NCI-H526 treated with DMSO at 0.1 percent for 48 hours (cell line): ENCODE data around the gene TFE3.

Source experiments
- DNase-seq: peaks from one replicate; lab custom pipeline; 2025; lab: John Stamatoyannopoulos, UW

TFE3 gene, protein sequence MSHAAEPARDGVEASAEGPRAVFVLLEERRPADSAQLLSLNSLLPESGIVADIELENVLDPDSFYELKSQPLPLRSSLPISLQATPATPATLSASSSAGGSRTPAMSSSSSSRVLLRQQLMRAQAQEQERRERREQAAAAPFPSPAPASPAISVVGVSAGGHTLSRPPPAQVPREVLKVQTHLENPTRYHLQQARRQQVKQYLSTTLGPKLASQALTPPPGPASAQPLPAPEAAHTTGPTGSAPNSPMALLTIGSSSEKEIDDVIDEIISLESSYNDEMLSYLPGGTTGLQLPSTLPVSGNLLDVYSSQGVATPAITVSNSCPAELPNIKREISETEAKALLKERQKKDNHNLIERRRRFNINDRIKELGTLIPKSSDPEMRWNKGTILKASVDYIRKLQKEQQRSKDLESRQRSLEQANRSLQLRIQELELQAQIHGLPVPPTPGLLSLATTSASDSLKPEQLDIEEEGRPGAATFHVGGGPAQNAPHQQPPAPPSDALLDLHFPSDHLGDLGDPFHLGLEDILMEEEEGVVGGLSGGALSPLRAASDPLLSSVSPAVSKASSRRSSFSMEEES

DNA sequence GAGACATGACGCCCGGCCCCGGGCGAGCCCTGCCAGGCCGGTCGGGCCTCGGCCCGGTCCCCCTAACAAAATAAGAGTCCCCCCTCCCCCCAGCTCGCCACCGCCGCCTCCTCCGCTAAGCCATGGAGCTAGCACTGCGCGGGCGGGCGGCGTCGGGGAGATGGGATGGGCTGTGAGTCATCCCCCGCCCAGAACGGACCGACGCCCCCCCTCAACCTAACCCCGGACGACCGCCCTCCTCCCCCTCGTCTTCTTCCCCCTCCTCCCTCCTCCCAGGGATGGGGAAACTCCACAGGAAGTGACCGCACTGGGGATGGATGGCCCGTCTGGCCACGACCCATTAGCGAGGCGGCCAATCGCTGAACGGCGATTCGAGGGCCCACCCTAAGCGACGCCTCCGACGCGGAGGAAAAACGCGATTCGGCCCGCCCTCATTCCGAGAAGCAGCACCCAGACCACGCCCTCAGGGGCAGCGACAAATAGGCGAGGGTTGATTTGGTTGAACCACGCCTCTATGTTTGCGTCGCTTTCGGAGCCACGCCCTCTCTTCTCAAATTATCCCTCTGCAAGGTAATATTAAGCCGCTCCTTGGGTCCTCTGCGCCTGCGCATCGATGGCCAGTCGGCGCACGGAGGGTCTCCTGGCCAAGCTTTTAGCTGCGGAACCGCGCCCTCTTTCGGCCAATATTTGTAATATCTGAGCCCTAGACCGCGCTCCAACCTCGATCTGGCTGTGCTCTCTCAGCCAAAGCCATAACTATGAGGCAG lies at the start of gene TFE3:
TFE3 (minus strand) TSS at position 138 of the 767 bp plus-strand sequence; CDS start at position 7, 131 bp downstream.
- peak; percentile 97 for DNase-seq

DNA sequence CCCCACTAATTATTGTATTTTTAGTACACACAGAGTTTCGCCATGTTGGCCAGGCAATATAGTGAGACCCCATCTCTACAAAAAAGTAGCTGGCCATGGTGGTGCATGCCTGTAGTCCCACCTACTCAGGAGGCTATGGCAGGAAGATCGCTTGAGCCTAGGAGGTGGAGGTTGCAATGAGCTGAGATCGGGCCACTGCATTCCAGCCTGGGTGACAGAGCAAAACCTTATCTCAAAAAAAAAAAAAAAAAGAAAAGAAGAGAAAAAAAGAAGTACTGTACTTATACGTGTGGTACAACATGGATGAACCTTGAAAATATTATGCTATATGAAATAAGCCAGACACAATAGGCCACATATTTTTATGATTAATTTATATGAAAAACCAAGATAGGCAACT lies 46.4 kb upstream of the TFE3 start:
- no peak for DNase-seq

DNA sequence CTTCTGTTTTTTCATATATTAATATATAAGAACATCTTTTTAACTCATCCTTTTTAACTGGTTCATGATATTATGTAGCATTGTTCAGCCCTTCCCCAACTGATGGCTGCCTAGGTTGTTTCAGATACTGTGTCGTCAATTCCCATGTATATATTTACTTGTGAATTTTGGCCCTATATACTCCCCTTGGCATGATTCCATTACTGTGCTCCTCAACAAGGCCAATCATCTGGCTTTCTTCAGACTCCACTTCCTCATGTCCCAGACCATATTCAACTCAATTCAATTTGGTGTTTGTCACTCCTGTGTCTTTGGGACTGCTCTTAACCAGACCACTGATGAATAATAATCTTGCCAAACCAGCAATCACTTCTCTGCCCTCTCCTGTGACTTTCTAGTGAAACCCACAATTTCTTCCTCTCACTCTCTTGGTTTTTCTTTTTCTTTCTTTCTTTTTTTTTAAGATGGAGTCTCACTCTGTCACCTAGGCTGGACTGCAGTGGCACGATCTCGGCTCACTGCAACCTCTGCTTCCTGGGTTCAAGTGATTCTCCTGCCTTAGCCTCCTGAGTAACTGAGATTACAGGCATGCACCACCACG lies 39.2 kb upstream of the TFE3 start:
- no peak for DNase-seq

DNA sequence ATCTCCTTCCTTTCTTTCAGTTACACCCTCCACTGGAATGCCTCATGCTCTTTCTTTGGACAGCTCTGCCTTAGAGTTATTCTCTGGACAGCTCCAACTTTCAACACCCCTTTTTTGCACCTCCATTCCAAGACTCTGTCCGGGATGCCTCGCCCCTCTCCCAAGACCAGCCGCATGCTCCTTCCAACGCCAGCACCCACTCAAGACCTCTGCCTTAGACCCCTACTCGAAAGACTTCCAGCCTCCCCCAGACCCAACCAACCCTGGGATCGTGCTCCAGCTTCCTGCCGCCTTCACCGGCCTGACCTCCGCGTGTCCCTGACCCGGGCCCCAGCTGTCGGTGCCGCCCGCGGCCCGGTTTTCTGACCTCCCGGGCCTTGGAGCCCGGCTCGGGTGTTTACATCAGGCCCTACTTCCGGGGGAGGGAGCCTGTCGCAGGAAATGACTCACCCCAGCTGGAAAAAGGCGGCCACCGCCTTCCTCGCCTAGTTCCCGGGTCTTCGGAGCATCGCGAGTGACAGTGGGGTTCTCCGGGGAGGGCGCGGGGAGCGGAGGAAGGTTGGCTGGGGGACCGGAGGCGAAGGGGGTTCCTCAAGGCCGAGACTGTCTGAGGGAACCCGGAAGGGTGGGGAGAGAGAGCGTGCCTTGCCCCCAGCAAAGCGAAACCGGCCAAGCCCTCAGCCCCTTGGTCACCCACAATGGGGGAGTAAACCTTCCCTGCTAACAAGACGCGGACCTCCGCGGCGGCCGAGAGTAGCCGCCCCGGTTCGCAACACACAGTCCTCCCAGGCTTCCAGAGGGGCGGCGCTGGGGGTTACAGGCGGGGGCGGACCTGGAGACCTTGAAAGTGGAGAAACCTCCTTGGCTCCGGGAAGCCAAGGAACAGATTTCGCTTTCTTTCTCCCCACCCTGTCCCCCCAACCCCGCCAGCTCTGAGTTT lies 36.6 kb upstream of the TFE3 start, which contains the start of gene WDR45:
WDR45 (minus strand) TSS at position 399 of the 940 bp plus-strand sequence. CDS start 1,792 bp downstream, outside the sequence.
- DNase-seq: no peak

DNA sequence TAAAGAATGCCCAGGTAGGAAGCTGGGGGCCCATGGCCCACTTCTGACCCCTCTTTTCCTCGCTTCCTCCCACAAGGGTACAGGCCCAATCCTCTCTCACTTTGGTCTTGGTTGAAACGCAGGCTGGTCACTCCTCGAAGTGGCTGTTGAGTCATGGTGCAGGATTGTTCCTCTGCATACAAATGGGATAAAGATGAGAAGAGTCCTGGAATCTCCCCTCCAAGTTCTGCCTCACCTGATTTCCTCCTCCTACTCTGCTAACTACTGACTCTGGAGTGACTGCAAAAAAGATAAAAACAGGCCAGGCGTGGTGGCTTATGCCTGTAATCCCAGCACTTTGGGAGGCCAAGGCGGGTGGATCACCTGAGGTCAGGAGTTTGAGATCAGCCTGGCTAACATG lies 34.8 kb upstream of the TFE3 start:
- no peak for DNase-seq

DNA sequence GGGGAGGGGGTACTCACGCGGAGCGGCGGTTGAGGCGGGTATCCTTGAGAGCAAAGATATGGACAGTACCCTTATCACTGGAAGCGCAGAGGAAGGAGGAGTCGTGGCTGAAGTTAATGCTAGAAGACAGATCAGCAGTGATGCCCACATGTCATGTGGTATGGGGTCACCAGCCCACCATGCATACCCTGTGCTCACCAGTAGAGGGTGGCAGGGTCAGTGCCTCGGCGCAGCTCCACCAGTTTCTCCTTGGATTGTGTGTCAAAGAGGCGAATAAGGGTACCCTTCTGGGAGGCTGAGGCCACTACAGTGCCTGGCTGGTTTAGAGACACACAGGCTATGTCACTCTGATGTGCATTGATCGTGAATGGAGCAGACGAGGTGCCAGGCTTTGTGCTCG lies 32.2 kb upstream of the TFE3 start:
- DNase-seq: no peak

DNA sequence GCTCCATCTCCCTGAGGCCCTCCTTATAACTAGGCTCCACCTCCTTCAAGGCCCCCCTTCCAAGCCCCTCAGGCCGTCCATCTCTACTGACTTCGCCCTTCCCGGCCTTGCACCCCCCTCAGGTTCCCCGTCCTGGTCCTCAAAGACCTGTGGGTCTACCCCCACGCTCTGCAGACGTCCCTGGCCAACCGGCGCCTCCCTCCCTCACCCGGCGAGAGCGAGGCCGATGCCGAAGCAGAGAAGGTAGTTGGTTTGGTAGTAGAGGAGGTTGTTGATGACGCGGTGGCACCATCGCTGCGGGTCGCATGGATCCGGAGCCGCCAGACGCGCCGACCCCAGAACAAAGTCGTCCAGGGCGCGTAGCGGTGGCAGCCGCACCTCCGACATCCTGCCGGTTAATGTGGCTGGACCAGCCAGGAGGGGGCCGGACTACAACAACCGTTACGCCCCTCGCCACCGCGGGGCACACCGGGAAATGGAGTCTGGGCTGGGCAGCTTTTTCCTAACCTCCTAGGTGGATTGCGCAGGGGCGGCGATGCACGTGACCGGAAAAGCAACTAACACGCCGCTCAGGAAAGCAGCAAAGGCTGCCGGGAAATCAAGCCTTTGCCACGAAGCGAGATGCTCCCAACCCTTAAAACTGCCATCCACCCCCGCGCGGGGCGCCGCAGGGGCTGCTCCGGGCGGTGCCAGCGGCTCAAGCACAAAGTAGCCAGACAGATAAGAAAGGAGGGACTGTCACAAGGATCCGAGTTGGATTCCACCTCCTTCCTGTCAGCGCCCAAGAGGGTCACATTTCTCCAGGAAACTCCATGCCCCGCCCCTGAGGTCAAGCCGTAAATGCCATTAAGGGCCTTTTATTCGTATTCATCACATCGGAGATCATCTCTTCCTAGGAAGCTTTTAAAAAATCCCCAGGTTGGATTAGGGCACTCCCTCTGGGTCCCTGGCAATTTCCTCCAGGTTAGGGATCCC lies 30.7 kb upstream of the TFE3 start, which contains the start of gene PRAF2:
PRAF2 (minus strand) TSS at position 402 of the 975 bp plus-strand sequence; CDS start at position 387, 15 bp downstream.
- peak; percentile 83 for DNase-seq

DNA sequence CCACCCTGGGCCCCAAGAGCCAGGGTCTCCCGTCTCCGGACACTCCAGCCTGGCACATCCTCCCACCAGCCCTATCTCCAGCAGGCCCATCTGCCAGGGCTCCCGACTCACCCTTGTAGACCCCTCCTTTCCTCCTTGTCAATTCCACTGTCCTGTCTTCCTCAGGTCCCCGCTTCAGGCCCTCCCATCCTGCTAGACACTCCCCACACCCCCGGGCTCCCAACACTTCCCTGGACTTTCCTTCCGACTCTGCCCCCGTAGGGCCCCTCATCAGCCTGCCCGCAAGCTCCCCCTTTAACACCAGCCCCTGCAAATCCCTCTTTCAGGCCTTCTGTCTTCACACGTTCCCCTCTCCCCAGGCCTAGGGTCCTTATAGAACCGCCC lies 29.5 kb upstream of the TFE3 start:
- DNase-seq: no peak

DNA sequence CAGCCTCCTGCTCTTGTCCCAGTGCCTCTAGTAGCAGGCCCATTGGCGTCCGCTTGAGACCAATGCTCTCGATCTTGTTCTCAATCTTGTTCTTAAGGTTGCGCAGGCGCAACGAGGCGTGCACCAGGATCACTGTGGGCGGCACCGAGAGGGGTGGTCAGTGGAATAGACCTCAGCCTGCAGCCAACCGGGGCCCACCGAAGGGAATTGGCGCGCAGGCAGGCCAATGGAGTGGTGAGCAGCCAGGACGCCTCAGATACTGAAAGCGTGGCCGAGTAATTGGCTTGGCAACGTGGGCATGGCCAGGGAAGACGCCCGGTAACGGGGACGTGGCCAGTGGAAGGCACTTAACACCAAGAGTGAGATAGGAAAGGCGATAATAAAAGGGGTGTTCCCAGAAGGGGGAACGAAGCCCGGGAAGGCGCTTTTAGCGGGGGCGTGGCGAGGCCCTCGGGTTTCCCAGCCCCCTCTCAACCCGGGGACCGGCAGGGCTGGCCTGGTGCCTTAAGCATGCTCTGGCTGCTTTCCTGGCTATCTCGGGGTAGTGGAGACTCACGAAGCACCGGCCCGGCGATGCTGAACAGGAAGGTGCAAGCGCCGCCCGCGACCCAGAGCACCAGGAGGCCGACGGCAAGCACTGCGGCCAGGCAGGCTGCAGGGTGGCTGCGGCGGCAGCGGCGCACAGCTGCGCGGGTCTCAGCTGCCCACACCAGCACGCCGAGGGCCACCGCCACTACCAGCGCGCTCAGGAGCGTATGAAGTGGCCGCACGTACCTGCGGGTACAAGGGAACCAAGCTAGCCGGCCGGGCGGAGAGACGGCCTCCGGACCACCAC lies 28.9 kb upstream of the TFE3 start:
- DNase-seq: no peak

DNA sequence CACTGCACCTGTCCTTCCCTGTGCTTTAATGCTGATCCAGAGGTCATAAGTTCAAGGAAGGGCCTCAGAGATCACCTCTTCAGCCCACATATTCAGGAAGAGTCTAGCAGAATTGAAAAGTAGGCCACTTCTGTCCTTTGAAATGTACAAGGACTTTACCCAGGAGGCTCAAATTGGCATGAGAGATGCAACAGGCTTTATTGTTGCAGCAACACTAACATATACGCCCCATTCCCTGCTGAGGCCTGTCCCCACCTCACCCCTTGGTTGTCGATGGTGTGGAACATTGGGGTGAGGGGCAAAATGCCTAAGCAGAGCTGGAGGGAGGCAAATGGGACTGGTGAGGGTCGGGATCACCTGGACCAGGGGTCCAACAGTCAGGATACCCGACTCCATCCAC lies 27.8 kb upstream of the TFE3 start:
- no peak for DNase-seq

DNA sequence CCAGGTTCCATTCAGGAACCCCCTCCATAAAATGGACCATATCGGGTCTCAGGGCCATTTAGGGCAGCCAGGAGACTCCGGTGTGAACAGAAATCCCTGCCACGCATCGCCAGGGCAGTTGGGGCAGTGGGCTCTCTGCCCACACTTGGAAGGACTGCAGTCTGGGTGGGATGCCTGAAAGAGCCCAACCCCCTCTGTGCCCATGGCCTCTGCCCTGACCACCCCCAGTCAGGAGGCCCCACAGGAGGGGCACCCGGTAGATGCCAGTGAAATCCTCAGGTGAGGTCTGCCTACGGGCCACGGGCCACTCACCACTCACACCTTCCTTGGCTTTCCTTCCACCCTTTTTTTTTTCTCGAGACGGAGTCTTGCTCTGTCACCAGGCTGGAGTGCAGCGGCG lies 25.9 kb upstream of the TFE3 start:
- no peak for DNase-seq

DNA sequence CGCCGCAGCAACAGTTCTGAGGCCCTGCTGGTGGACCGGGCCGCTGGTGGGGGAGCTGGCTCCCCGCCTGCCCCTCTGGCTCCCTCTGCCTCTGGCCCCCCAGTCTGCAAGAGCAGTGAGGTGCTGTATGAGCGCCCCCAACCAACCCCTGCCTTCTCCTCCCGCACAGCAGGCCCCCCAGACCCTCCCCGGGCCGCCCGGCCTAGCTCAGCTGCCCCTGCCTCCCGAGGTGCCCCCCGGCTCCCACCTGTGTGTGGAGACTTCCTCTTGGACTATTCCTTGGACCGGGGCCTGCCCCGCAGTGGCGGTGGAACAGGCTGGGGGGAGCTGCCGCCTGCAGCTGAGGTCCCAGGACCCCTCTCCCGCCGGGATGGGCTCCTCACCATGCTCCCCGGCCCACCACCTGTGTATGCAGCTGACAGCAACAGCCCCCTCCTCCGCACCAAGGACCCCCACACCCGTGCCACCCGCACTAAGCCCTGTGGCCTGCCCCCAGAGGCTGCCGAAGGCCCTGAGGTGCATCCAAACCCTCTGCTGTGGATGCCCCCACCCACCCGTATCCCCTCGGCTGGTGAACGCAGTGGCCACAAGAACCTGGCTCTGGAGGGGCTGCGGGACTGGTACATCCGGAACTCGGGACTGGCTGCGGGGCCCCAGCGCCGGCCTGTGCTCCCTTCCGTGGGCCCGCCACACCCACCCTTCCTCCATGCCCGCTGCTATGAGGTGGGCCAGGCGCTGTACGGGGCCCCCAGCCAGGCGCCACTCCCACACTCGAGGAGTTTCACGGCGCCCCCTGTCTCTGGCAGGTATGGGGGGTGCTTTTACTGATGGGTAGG lies 24.3 kb upstream of the TFE3 start:
- DNase-seq: no peak

DNA sequence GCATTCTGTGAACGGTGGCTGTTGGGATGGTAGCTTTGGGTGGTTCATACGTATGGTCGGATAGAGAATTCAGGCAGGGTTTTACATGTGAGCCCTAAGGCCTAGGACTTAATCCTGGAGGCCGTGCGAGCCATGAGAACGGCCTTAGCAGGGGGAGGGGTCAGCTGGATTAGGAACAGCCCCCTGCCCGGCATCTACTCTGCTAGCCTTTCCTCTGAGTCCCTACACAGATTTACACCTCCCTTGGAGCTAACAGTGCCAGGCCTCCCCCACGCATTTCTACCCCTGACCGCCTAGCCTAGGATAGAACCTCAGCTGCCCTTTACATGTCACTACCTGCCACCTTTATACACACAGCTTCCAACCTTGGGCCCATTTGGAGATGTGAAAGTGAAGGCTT lies 23.5 kb upstream of the TFE3 start:
- no peak for DNase-seq

DNA sequence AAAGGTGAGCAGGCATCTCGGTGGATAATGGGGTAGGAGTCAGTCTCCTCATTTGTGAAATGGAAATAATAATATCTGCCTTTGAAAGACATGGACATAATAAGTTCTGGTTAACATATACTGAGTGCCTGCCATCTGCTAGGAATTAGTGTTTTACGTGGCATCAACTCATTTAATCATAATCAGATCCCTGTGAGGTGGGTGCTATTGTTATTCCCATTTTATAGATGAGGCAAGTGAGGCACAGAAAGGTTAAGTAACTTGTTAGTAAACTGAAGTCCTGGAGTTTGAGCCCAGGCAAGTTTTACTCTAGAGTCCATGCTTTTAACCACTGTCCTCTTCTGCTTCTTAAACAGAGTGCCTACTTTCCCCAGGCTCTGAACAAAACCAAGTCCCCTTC lies 23.1 kb upstream of the TFE3 start:
- no peak for DNase-seq

DNA sequence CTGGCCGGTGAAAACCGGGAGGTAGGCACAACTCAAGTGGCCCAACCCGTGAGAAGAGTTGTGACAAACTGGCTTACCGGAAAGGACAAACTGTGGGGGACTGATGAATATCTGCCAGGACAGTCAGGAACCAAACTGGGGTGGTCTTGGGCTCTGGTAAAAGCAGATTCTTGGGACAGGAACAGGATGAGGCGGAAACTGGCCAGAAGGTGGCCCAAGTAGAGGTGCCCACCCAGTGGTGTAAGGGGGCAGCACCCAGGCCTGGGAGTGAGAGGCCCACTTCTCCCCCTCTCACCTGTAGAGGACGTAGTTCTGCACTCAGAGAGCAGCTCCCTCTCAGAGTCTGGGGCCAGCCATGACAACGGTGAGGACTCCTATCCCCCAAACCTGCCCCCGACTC lies 21.6 kb upstream of the TFE3 start:
- DNase-seq: no peak

DNA sequence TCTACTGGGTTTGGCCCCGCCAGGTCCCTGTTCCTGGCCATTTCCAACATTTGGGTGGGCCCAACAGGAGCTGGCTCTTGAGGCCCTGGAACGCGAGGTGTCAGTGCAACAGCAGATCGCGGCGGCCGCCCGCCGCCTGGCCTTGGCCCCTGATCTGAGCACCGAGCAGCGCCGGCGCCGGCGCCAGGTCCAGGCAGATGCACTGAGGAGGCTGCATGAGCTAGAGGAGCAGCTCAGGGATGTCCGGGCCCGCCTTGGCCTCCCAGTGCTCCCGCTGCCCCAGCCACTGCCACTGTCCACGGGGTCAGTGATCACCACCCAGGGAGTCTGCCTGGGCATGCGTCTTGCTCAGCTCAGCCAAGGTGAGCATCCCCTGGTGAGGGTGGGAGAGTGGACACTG lies 21.1 kb upstream of the TFE3 start:
- no peak for DNase-seq

DNA sequence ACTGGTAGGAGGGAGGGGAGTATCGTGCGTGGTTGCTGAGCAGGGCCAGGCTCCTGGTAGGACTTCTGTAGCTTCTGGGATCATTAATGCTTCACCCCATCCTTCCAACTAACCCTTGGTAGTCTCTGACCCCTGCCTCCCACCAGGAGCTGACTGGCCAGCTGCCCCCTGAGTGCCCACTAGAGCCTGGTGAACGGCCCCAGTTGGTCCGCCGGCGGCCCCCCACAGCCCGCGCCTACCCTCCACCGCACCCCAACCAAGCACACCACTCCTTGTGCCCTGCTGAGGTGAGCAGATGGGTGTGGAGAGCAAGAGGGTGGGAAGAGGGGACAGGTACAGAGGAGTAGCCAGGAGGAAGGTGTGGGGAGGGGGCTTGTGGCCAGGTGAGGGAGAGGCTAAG lies 20.6 kb upstream of the TFE3 start:
- DNase-seq: no peak

DNA sequence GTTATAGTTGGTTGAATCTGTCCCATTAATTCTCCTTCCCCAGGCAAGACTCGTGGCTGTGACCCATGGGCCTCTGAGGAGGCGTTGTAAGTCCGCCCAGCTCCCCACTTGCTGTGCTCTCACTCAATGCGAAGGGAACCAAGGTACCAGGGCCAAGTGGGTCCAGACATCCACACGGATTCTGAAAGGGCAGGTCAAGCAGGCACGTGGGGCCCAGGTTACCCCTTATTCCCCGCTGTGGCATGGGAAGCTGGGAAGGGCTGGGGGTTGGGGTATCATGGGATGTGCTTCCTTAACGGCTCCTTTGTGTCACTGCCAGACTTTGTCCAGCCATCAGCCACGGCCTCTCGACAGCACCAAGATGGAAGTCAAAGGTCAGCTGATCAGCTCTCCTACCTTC lies 18.8 kb upstream of the TFE3 start:
- DNase-seq: no peak
